ENCODE measurements around the gene RALGAPA1.

- TF ChIP-seq CTCF (optimal IDR thresholded peaks at IDR 0.05 in 1 of 3, IDR thresholded peaks at IDR 0.05 in 1 of 3, conservative IDR thresholded peaks at IDR 0.05 in 1 of 3; ENCODE audit: extremely low read depth in 1 of 3, insufficient read depth in 2 of 3, low read length in 3 of 3): no peak
- no peak for TF ChIP-seq EZH2 (IDR thresholded peaks at IDR 0.05; ENCODE audit: low read length)
Observed at GRCh38 chr14:35666429-35667043, 142.6 kb downstream of the RALGAPA1 start.
